Femur (tissue), 1 donor: ENCODE measurements around the gene SP6.

Experiments used
- DNase-seq: peaks from one replicate; pipeline ENCODE4 v3.0.0-alpha.2; 2017

SP6 gene

DNA sequence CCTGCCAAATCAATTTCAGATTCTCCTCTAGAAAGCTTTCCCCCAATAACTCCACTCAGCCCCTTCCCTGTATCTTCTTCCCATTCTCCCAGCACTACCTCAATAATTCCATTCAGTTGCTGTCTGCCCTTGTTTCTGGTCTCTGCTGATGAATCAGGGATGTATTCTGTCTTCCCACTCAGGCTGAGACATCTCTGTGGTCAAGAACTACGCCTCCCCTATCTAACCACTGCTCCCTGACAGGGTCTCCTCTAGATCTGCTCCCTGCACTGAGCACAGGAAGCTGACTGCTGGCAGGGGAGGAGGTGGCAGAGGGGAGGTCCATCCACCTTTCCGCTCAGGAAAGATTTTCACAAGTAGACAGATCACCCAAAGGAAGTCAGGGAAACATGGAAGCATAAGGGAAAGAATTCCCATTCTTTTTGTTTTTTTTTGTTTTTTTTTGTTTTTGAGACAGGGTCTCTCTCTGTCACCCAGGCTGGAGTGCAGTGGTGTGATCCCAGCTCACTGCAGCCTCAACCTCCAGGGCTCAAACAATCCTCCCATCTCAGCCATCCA is 28.1 kb upstream of the SP6 start:
- DNase-seq: no peak

DNA sequence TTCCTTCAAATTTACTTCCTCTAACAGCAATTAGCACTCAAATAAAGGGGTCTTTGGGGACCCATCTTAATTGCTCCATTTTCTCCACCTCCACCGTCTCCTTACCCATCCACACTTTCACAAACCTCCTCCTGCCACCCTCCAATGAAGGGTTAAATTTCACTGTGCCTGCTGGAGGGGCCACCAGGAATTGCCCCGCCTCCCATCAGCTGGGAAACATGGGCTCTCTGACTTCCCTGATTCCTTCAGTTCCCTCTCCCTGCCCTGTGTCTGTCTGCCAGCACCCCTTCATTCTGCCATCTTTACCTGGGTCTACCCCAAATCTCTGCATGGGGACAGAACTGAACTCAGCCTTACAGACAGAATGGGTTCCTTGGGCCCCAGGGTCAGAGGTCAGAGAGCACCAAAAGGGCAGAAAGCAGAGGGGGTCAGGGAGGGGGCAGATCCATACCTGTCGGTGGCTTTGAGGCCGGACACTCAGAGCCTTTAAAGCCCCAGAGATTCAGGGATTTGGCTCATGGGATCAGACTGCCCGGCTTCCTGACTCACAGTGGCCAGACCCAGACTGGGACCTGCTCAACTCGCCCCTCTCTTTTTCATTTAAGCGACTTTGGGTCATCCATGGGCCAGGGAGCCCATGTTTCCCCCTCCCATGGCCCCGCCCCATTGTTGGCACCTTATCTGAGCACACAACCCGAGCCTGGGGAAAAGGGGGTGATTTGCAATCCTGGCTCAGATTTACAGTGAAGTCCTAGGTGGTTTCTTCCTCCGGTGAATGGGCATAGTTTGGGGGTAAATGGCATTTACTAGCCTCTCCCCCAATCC is 27.5 kb upstream of the SP6 start:
- no peak for DNase-seq

DNA sequence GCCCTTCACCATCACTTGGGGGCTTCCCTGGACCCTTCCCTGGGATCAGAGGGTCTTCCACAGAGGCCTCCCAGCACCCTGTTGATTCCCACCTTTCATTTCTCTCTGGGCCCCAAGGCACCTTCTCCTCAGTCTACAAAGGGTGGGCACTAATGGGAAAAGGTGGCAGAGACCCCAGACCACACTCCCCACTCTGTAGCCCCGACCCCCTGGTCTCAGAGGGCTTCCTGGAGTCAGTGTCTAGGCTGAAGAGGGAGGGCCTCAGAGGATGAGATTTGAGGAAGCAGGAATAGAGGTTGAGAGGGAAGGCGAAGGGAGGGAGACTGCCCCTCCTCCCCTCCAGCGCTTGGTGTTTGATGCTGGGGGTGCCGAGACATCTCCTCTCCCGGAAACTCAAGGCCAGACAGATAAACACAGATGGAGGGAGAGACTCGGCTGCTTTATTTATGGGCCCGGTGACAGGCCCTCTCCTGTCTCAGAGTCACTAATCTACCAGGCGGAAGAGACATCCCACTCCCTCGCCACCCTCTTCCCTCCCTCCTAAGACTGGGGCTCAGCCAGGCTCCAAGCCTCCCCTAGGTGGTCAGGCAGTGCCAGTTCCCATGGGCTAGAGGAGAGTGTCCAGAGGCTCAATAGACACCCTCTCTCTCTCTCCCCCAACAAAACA is 26.5 kb upstream of the SP6 start:
- no peak for DNase-seq

DNA sequence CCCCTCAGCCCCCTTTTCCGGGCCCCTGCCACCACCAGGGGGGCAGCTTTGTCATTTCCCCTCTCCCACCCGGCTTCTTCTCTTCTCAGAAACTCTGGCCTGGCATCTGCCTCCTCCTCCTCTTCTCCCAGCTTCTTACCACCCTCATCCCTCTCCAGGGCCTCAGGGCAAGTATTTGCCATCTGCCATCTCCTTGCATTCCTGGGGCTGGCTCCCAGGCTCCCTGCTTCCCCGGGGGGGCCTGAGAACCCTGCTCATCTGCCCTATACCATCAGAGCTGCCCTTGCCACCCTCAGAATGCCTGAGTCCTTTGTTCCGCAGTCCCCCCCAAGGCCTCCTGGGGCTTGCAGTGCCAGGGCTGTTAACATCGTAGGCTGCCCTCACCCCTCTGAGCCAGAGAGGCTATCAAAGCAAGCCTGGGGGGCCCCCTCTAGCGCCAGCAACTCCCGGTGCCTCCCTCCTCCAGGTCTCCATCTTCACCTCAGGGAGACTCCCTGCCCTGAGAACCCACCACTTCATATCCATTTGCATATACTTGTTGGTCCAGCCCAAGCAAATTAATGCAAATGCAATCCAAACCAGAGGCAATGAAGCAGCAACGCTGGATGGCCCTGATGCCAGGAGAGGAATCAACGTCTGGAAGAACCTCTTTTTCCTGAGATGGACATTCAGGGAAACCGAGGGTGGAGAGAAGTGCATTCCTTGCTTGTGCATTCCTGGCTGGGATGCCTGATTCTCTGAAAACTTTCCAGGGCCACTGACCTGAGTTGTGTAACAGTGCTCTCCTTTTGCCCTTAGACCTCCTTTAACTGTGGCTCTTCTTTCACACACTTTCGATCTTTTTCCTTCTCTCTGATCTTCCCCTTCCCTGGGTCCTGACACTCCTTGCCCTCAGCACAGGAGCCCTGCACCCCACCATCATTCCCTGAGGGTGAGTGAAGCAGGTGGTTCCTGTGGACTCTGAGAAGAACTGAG is 24.3 kb upstream of the SP6 start:
- DNase-seq: no peak

DNA sequence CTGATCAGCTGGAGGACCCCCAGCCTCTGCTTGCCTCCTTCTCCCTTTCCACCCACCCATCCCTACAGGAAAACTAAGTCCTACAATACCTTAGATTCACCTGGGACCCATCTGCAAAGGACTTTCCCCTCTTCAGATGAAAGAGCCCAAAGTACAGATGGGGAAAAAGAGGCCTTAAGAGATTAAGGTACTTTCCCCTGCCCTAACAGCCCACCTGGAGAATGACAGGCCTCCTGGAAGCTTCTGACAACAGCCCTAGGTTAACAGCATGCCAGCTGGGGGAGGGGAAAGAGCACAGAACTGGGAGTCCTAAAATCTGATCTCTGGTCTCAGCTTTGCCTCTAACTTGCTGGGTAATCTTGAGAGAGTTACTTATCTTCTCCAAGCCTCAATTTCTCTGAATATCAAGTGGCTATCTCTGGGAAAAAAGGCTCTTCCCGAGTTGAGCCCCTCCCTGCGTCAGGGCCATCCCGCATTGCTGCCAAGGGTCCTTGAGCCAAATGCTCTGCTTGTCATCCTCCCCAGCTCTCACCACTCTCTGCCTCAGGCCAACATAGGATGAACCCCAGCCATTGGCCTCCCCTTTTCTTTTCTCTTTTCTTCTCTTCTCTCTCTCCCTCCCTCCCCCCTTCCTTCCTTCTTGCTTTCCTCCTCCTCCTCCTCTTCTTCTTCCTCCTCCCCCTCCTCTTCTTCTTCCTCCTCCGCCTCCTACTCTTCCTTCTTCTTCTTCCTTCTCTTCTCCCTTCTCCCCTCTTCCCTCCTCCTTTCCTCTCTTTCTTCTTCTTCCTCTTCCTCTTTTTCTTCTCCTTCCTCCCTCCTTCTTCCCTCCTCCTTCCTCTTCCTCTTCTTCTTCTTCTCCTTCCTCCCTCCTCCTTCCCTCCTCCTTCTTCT is 22.5 kb upstream of the SP6 start:
- no peak for DNase-seq

DNA sequence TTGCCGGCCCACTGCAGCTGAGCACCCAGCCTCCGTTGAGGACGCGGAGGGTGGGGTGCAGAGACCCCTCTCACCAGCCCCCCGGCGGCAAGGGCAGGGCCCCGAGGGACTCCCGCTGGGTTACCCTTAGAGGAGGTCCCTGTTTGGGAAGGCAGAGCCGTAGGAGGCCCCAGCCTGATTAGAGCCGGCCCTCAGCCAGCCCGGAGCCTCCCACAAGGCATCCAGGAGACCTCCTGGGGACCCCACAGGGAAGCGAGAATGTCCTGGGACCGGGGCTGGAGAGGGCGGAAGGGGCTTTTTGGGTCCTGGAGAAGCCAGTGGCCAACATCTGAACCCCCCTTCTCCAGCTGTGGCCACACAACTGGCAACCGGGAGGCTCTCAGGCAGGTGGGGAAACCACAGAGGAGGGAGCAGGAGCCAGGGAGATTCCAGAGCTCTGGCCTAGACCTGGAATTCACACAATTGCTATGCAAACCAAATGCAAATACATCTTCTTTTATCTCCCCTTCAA is 21.7 kb upstream of the SP6 start:
- DNase-seq: no peak

DNA sequence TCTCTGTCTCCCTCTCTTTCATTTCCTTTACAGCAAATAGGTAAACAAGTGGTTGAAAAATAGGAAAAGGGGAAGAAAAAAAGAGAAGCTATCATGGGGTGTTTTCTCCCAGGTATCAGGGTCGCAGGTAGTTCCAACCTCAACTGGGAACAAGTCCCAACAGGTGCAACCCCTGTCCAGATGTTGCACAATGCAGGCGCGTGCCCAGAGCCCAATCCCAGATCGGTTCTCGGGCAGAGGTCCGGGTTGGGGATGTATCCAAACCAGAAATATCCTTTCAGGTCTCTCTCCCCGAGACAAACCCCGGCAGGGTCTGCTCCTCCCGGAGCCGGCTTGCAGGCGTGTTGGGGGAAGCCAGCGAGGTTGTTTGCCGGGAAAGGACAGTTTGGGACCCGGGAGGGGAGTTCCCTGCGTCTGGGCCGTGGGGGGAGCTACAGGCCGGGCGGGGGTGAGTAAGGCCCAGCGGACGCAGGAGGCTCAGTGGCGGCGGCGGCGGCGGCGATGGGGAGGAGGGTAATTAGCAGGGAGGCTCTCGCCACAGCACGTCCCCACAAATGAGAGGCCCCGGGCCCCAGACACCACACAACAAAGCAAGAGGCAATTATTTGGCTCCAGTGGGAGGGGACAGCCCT is 21.2 kb upstream of the SP6 start:
- DNase-seq: peak; percentile 62

DNA sequence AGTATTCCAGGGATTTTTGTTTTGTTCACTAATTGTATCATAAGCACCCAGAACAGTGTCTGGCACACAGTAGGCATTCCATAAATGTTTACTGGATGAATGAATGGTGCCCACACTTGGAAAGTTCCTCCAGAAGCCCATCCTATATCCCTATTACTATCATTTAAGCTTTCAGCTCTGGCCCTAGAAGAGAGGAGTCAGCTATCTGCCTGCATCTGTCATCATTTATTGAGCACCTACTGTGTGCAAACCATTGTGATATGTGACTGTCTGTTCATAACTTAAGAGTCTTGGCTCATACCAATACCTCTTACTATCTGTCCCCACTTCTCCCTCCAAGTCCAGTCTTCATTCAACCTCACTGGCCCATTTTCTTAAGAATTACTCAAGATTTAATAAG is 20.1 kb upstream of the SP6 start:
- no peak for DNase-seq

DNA sequence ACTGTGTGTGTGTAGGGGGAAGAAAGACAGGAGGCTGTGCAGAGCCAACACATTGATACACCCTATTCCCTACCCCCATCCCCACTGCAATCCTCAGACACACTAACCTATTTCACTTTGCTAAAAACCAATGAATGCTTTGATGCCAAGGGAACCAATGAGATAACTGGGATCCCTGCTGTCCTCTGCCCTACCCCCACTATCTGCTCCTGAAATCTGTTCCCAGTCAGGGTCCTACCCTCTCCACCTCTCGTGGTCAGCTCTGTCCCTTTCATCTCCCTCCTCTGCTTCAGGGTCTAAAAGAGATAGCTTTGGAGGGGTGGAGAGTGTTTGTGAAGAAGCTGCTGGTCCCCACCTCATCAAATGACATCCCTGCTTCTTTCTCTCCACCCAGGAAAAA is 19.1 kb upstream of the SP6 start:
- DNase-seq: no peak

DNA sequence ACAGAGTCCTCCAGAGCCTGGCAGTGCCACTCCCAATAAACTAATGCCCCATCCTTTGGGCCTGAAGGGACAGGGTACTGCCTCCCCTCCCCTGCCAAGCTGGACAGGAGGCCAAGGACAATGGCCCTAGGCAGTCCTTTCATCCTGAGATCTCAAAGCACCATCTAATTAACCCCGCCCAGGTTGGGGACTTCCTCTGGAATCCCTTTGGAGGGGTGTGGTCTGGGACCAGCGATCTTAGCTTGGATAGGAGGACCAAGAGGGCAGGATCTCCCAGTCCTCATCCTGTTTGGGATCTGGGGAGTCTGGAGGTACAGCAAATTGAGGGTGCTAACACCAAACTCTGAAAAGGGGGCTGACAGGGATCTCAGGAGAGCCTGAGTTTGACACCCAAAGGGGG is 18.2 kb upstream of the SP6 start:
- DNase-seq: no peak

DNA sequence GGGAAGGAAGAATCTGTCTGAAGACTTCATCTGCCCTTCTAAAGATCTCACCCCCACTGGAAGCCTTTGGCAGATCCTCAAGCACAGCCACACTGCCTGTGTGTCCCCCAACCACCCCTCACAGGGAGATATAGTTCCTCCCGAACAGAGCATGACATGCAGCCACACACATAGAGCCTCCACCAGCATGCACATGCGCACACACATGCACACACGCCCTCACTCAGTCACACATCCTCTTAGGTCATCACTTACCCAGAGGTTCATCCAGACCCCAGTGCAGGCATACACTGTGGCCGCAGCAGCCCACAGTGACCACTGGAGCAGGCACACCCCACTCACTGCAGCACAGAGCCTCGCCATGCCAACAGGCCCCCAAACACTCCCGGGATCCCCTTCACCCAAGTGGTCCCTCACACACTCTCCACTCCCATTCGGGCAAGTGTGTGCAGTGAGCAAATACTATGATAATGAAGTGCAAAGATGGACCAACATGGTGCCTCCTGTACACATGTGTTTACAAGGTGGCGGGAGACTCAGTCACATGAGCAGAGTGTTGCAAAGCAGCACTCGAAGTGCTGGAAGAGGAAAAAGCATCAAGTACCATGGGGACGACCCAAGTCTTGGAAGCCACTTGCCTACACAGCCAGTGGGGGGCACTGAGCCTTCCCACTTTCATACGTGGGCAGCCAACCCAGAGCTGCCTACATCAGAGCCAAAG is 17.0 kb upstream of the SP6 start:
- no peak for DNase-seq

DNA sequence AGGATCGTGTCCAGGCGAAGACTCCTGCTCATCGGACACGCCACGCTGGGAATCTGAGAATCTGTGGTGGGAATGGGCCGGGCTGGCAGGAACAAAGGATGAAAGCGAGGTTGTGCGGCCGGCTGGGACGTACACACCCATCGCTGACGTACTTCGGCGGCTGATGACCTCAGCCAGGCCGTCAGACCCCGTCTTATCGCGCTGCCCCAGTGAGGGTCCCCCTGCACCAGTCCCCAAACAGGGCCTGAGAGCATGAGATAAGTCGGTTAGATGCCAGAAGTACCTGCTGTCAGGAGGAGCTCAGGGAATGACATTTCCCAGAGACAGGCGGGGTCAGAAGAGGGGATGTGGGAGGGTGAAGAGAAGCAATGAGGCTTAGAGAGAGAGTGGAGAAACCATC is 16.0 kb upstream of the SP6 start:
- no peak for DNase-seq

DNA sequence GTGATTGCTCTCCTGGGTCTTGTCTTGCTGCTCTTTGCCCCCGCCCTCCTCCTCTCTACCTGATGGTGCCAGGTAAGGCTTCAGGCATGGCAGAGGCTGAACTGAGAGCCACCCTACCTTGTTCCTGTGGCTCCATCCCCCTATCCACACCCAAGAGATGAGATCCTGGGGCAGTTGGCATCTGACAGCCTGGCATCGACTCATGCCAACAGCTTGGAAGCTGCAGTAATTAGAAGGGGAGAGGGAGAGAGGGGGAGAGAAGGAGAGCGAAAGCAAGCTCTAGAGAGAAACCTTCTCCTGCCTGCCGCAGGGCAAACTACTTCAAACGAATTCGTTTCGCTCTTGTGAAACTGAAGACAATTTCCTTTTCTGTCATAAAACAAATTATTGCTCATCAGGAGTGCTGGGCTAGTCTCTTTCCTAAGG is 13.8 kb upstream of the SP6 start:
- no peak for DNase-seq

DNA sequence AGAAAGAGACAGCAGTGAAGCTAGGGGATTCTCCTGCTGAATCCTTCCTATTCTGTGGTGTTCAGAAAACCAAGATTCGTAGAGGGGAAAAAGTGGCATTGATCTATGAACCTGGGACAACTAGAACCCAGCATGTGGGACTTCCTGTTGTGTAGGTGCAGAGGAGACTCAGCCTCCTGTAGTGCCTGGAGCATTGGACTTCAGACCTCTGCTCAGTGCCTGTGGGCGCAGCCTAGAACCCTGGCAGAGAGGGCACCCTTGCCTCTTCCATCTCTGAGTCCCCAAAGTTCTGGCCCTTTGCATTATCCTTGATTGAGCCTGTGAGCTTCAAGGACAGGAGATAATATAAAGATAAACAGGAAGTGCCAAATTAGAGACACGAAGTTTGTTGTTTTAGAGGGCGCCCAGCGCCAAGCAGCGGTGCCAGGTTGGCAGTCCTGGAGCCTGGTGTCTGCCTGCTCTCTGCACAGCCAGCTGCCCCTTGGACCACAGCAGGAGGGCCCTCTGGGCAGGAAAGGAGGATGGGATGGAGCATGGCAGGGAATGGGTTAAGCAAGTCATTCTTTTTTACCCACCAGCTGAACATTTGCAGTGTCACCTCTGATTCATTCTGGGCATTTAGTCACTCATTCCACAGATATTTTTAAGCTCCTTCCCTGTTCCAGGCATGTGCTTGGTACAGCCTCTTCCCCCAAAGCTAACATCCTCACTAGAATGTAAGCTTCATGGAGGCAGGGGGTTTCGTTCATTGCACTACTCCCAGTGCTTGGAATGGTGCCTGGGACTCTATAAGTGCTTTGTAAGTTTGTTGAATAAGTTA is 11.9 kb upstream of the SP6 start:
- DNase-seq: no peak

DNA sequence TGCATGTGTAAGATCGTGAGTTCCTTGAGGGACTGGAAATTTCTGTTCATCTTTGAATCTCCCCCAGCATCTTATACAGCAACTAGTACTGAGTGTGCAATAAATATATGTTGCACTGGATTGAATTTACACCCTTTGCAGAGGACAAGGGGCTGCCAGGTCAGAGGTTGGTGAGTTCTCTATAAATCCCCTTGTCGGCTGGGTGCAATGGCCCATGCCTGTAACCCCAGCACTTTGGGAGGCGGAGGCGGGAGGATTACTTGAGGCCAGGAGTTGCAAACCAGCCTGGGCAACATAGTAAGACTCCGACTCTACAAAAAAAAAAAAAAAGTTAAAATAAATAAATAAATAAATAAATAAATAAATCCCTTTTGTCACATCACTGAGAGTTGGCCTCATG is 9.4 kb upstream of the SP6 start:
- no peak for DNase-seq

DNA sequence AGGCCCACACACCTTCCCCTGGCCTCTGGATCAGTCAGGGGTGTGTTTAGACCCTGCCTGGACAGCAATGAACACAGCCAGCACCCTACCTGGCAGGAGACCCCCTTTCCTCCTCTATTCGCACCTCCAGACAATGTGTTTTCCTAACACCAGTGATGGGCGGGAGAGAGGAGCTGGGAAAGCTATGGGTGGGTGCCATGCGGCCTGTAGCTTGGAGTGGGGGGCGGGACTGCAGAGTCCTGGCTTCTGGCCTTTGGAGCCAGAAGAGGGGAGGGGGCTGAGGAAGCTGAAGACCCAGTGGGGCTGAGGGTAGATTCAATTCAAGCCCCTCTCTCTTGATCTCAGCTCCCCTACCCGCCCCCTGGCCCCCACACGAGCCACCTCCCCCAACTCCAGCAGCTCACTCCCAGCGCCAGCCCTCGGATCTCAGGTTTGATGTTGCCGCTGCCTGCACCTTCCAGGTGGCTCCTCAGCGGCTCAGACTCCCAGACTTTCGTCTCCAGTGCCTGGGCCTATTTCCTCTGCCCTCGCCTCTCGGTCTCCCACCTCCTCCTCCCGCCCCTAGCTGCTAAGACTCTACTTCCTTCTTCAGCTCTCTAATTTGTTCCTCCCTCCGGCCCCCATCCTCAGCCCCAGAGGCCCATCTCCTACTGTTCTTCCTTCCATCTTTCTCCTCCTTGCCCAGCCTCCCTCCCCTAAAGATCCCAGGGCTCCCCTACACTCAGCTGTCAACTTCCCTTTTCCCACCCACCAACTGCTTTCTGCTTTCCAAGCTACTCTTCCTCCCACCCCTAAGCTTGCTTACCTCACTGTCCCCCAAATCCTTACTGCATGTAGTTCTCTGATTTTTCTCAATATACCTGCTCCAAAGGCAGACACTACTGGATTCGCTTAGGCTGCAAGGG is 6.8 kb upstream of the SP6 start:
- no peak for DNase-seq

DNA sequence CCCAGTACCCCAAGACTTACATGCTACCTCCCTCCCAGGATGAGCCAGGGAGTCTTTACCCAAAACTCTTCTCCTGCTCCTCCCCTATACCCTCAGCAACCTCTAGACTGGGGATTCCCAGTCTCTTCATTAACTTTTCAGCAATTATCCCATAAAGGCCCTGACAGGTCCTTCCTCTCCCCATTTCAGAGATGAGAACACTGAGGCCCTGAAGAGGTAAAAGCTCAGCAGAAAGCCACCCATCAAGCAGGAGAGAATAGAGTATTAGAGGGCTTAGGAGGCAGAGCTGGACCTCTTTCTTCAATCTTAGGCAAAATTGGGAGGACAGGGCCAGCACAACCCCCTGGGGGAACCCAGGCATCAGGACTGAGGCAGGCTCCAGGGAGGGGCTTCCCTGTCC is 5.9 kb upstream of the SP6 start:
- DNase-seq: no peak

DNA sequence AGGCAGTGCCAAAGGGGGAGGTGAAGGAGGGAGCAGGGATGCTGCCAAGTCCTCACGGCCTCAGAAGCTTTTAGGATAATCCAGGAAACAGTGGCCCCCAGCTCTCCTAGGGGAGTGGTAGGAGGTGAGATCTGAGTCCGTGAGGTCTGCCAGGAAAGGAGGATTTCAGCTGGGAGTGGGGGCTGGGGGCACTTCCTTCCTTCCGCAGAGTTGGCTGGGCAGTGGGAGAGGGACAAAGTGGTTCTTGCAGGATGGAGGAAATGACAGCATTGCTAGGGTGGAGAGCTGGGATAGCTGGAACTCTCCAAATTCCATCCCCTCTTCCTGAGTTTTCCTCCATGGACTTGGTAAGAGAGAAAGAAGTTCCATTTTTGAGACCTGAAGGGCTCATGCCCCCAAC is 4.8 kb upstream of the SP6 start:
- DNase-seq: peak; percentile 53

DNA sequence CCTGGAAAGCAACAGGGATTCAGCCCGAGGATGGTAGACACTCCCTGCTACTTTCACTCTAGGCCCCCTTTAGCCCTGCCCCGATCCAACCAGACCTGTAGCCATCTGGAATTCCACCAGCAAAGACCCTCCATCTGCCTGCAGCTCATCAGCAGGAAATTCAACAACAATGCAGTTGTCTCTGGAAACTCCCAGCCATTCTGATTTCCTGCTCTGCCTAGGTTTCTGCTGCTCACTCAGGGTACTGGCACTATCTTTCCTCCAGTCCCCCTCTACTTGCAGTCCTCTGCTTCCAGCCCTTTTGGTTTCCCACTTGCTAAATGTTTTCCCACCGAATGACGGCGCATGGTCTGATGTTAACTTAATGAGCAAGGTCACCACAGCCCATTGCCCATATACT is 2.7 kb upstream of the SP6 start:
- DNase-seq: no peak
